ENCODE measurements around the gene EPN1. TPM values are rescaled to one million over a fixed set of nuclear protein-coding genes. Genes with fewer than 3 reads are reported as not detected.

Gene EPN1
- total RNA-seq, 4 donors from 2014 or later = 58.7 to 214 (median 190) TPM

DNA sequence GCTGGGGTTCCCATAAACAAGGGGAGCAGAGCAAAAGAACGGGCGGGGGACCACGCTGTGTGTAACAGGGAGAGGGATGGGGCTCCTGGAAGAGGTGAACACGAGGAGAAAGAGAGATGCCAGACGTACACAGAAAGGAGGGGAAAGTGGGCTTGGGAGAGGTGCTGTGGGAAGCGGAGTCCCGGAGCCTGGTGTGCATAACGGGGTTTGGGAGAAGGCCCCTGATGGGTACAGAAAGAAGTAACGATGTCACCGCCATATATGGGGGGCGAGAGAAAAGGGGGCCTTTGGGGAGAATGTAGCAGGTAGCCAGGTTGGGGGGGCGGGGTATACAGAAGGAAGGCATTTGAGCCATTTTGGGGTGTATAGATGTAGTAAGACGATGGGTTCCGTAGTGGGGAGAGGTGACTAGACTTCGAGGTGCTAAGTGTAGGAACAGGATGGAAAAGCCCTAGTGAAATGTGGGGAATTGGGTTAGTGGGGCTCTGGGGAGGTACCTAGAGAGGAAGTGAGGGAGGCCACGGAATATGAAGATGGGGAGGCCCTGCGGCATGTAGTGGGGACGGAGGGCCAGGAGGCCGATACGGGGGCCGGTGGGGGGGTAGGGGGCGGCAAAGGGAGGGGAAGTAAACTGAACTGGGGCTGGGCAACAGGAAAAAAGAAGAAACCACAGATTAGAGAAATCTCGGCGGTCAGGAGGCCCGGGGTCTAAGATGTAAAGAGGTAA is 33.4 kb upstream of the EPN1 start:
- Histone ChIP-seq H3K9me3 (no peaks in the 10 kb centered on the region), H3K4me1 (peaks cover 59 to 64% of the 10 kb centered on the region in 2 donors), H3K27me3 (no peaks in the 10 kb centered on the region), H3K4me3 (peak overlapping the region; percentile 80 to 99 (median 94)), H3K27ac (peak overlapping the region; percentile 82 to 98 (median 90)), H3K36me3 (peaks cover 0 to 10% of the 10 kb centered on the region in 2 donors)
- DNase-seq (no peak), ATAC-seq (peak in 1 of 2 donors; percentile 1)
- intact Hi-C loops (cut with DNase I; ENCODE audit: low total_unique reads) = loop anchor here (5.0 kb wide), 1 partner anchor 524 kb away; the partner anchor contains the start of gene PPP1R12C
- in situ Hi-C loops (cut with MboI; ENCODE audit: low sequenced_read_pairs in 4 of 4) = loop anchor here in 1 of 4 donors (25.0 kb wide), 1 partner anchor 504 kb away; the partner anchor contains the start of gene TNNT1
- TF ChIP-seq POLR2A (IDR thresholded peaks at IDR 0.05) = no peak
- TF ChIP-seq, protein P1, sequence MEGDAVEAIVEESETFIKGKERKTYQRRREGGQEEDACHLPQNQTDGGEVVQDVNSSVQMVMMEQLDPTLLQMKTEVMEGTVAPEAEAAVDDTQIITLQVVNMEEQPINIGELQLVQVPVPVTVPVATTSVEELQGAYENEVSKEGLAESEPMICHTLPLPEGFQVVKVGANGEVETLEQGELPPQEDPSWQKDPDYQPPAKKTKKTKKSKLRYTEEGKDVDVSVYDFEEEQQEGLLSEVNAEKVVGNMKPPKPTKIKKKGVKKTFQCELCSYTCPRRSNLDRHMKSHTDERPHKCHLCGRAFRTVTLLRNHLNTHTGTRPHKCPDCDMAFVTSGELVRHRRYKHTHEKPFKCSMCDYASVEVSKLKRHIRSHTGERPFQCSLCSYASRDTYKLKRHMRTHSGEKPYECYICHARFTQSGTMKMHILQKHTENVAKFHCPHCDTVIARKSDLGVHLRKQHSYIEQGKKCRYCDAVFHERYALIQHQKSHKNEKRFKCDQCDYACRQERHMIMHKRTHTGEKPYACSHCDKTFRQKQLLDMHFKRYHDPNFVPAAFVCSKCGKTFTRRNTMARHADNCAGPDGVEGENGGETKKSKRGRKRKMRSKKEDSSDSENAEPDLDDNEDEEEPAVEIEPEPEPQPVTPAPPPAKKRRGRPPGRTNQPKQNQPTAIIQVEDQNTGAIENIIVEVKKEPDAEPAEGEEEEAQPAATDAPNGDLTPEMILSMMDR (IDR thresholded peaks at IDR 0.05 in 4 of 5, conservative IDR thresholded peaks at IDR 0.05 in 1 of 5) = no peak

DNA sequence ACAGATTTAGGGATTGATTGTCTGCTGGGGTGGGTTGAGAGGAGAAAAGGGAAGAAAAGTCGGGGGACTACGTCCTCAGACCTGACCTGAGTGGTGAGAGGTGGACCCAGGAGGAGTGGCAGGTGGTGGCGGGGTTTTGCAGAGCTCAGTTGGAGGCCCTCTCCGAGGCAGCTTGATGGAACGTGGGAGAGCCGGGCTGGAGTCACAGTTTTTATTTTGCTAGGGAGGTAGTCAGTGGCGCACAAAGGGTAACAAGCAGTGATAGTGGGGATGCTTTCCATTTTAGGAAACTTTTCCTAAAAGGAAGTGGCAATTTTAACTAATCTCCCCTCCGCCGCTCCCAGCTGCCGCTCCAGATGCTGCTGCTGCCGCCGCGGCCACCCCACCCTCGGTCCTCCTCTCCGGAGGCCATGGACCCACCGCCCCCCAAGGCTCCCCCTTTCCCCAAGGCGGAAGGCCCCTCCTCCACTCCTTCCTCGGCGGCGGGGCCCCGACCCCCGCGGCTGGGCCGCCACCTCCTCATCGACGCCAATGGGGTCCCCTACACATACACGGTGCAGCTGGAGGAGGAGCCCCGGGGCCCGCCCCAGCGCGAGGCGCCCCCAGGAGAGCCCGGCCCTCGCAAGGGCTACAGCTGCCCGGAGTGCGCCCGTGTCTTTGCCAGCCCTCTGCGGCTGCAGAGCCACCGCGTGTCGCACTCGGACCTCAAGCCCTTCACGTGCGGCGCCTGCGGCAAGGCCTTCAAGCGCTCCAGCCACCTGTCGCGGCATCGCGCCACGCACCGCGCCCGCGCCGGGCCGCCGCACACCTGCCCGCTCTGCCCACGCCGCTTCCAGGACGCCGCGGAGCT is 32.6 kb upstream of the EPN1 start:
- H3K4me1 ChIP-seq = peaks cover 57 to 64% of the 10 kb centered on the region in 2 donors

DNA sequence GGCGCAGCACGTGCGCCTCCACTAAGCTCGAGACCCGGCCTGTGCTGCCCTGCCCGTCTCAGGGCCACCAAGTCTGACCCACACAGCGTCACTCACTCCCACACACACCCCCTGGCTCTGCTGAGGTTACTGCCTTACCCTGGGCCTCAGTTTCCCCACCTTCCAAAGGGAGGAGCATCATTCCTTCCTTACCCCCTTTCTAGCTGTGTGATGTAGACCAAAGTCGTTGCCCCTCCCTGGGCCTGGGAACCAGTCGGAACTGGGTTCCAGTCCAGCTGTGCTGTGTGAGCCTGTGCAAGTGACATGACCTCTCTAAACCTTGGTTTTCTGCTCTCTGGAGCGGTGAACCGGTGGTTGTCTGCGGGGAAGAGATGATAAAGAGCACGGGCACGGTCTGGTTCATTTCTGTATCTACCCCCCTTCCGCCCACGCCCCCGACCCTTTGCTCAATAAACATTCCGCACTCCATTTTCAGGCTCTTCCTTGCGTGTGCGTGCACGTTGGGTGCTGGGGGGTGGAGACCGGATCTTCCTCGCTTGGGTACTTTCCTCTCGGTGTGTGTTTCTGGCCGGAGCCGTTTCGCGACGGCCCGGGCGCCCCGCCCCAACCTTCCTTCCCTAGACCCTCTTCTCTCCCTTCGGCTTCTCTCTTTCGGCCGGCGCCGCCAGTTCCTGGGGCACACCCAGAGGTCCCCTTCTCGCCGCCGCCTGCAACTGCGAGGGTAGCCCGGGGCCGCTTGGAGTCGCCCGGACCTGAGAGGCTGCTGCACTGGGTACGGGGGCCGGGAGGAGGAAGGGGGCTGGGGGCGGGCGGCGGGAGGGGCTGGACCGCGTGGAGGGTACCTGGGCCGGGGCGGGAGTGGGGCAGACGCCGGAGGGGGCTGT is 31.8 kb upstream of the EPN1 start, which contains the start of gene ZNF581:
ZNF581 (plus strand) TSS at position 647 of the 884 bp plus-strand sequence. CDS start 923 bp downstream, outside the sequence.
- TF ChIP-seq, protein P1 (IDR thresholded peaks at IDR 0.05 in 4 of 5, conservative IDR thresholded peaks at IDR 0.05 in 1 of 5) = peak in 1 of 5 experiments; percentile 13
- peak in 1 of 2 donors; percentile 11 for TF ChIP-seq POLR2A (IDR thresholded peaks at IDR 0.05)
- ATAC-seq (peak; percentile 47 to 51), DNase-seq (peak; percentile 35 to 63)
- Histone ChIP-seq H3K9me3 (no peaks in the 10 kb centered on the region), H3K27ac (peak within 1 kb of the TSS; percentile 82 to 98 (median 90)), H3K4me1 (peaks cover 52 to 60% of the 10 kb centered on the region in 2 donors), H3K27me3 (no peaks in the 10 kb centered on the region), H3K36me3 (peaks cover 0 to 10% of the 10 kb centered on the region in 2 donors), H3K4me3 (peak within 1 kb of the TSS; percentile 80 to 99 (median 94))
- in situ Hi-C loops (cut with MboI; ENCODE audit: low sequenced_read_pairs in 4 of 4) = loop anchor here in 1 of 4 donors (25.0 kb wide), 1 partner anchor 506 kb away; the partner anchor contains the start of gene TNNT1
- intact Hi-C loops (cut with DNase I; ENCODE audit: low total_unique reads) = loop anchor here (5.0 kb wide), 1 partner anchor 526 kb away; the partner anchor contains the start of gene PPP1R12C

More for the DNA sequence above, 32.6 kb upstream of the EPN1 start:
- Histone ChIP-seq H3K27ac (peak overlapping the region; percentile 82 to 98 (median 90)), H3K36me3 (peaks cover 0 to 10% of the 10 kb centered on the region in 2 donors), H3K9me3 (no peaks in the 10 kb centered on the region), H3K4me3 (peak overlapping the region; percentile 80 to 99 (median 94)), H3K27me3 (no peaks in the 10 kb centered on the region)
- intact Hi-C loops (cut with DNase I; ENCODE audit: low total_unique reads) = loop anchor here (5.0 kb wide), 1 partner anchor 525 kb away; the partner anchor contains the start of gene PPP1R12C
- TF ChIP-seq, protein P1 (IDR thresholded peaks at IDR 0.05 in 4 of 5, conservative IDR thresholded peaks at IDR 0.05 in 1 of 5) = no peak
- peak; percentile 34 to 38 for TF ChIP-seq POLR2A (IDR thresholded peaks at IDR 0.05)
- no peak for DNase-seq
- no peak for ATAC-seq
- in situ Hi-C loops (cut with MboI; ENCODE audit: low sequenced_read_pairs in 4 of 4) = loop anchor here in 1 of 4 donors (25.0 kb wide), 1 partner anchor 505 kb away; the partner anchor contains the start of gene TNNT1

Data from gastrocnemius medialis (tissue), 4 donors.